NCI-H748 (cell line): Measurements from ENCODE around the gene LIPA.
"Not testable (repeated sequence)": the region's sequence is repeated elsewhere in the genome, so short reads cannot be mapped to it uniquely, and the experiment has no call there.

ENCODE experiments used
- DNase-seq: peaks from one replicate; lab custom pipeline; 2025; ENCODE audit not compliant: unreplicated experiment; lab: John Stamatoyannopoulos, UW

Gene LIPA

GRCh38 chr10:89171263-89171872 is 80.2 kb downstream of the LIPA start:
- no peak for DNase-seq

GRCh38 chr10:89168354-89168900 is 83.1 kb downstream of the LIPA start:
- DNase-seq = not testable (repeated sequence)

- no peak for DNase-seq
Observed at GRCh38 chr10:89167915-89168314, 83.7 kb downstream of the LIPA start.

GRCh38 chr10:89165923-89166322 is 85.7 kb downstream of the LIPA start:
- no peak for DNase-seq

- no peak for DNase-seq
Observed at GRCh38 chr10:89164920-89165319, 86.7 kb downstream of the LIPA start.

GRCh38 chr10:89164080-89164479 is 87.5 kb downstream of the LIPA start:
- no peak for DNase-seq
